ENCODE results near the gene LBP.

- TF ChIP-seq CTCF (IDR thresholded peaks at IDR 0.05) (no peak), POLR2AphosphoS5 (IDR thresholded peaks at IDR 0.05; ENCODE audit: low read depth, low read length) (no peak), GATA2 (CRISPR knock-in tag; IDR thresholded peaks at IDR 0.05) (no peak), EZH2phosphoT487 (IDR thresholded peaks at IDR 0.05; ENCODE audit: borderline replicate concordance, low read depth) (no peak), MXI1 (IDR thresholded peaks at IDR 0.05; ENCODE audit: low read depth, low read length) (no peak), RCOR1 (IDR thresholded peaks at IDR 0.05; ENCODE audit: low read length) (no peak), ELF1 (IDR thresholded peaks at IDR 0.05) (no peak), TAF1 (IDR thresholded peaks at IDR 0.05; ENCODE audit: borderline replicate concordance, low read depth, low read length) (no peak), PBX3 (IDR thresholded peaks at IDR 0.05) (no peak), EP300 (IDR thresholded peaks at IDR 0.05; ENCODE audit: borderline replicate concordance in 1 of 2, low read depth in 1 of 2, low read length in 1 of 2) (no peak), FOXM1 (IDR thresholded peaks at IDR 0.05; ENCODE audit: low read depth) (no peak)
Observed at GRCh38 chr20:38324159-38324558, 22.1 kb upstream of the LBP start.
